ENCODE results near the gene SVOP.

Gene SVOP

DNA sequence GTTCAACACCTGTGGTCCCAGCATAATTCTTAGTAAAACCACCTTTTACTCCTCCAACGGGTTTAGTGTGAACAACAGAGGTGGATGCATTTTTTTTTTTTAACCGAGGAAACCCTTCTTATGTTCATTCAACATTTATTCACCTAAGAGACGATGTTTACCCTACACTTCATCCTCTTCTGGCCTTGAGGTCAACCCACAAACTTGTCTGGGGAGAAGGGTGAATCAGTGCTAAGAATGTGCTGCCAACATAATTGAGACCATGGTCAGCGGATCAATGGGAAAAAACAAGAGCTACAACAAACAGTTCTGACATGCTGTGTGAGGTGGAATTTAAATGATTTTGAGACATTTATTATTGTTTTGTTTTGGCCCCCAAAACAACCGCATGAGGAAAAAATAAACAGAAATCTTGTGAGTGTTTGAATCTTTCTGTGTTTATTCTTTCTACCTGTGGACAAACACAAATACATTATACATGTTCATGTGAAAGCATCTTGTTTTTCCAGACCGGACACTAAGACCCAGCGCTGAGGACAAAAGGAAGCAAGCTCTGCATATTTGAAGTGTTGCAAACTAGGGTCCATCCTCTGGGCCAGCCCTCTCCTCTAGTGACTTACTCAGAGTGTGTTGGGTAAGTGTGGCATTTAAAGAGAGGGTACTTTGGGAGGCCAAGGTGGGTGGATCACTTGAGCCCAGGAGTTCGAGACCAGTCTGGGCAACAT is 26.4 kb upstream of the SVOP start:
- TF ChIP-seq, protein P1, sequence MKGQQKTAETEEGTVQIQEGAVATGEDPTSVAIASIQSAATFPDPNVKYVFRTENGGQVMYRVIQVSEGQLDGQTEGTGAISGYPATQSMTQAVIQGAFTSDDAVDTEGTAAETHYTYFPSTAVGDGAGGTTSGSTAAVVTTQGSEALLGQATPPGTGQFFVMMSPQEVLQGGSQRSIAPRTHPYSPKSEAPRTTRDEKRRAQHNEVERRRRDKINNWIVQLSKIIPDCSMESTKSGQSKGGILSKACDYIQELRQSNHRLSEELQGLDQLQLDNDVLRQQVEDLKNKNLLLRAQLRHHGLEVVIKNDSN (IDR thresholded peaks at IDR 0.05): no peak
- TF ChIP-seq ZBTB7A (IDR thresholded peaks at IDR 0.05; ENCODE audit: low read depth): no peak
- no peak for TF ChIP-seq FOXM1 (IDR thresholded peaks at IDR 0.05; ENCODE audit: borderline replicate concordance, low read depth)
- no peak for TF ChIP-seq YY1 (IDR thresholded peaks at IDR 0.05; ENCODE audit: low read depth)
- no peak for TF ChIP-seq EP300 (IDR thresholded peaks at IDR 0.05; ENCODE audit: borderline replicate concordance)
- TF ChIP-seq, protein P2, sequence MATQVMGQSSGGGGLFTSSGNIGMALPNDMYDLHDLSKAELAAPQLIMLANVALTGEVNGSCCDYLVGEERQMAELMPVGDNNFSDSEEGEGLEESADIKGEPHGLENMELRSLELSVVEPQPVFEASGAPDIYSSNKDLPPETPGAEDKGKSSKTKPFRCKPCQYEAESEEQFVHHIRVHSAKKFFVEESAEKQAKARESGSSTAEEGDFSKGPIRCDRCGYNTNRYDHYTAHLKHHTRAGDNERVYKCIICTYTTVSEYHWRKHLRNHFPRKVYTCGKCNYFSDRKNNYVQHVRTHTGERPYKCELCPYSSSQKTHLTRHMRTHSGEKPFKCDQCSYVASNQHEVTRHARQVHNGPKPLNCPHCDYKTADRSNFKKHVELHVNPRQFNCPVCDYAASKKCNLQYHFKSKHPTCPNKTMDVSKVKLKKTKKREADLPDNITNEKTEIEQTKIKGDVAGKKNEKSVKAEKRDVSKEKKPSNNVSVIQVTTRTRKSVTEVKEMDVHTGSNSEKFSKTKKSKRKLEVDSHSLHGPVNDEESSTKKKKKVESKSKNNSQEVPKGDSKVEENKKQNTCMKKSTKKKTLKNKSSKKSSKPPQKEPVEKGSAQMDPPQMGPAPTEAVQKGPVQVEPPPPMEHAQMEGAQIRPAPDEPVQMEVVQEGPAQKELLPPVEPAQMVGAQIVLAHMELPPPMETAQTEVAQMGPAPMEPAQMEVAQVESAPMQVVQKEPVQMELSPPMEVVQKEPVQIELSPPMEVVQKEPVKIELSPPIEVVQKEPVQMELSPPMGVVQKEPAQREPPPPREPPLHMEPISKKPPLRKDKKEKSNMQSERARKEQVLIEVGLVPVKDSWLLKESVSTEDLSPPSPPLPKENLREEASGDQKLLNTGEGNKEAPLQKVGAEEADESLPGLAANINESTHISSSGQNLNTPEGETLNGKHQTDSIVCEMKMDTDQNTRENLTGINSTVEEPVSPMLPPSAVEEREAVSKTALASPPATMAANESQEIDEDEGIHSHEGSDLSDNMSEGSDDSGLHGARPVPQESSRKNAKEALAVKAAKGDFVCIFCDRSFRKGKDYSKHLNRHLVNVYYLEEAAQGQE (IDR thresholded peaks at IDR 0.05; ENCODE audit: low read depth): no peak
- TF ChIP-seq RAD21 (IDR thresholded peaks at IDR 0.05; ENCODE audit: low read depth): no peak
- TF ChIP-seq, protein P3, sequence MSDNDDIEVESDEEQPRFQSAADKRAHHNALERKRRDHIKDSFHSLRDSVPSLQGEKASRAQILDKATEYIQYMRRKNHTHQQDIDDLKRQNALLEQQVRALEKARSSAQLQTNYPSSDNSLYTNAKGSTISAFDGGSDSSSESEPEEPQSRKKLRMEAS (IDR thresholded peaks at IDR 0.05): no peak
- no peak for TF ChIP-seq EGR1 (IDR thresholded peaks at IDR 0.05)
- TF ChIP-seq CEBPB (IDR thresholded peaks at IDR 0.05): no peak
- no peak for TF ChIP-seq TAF1 (IDR thresholded peaks at IDR 0.05; ENCODE audit: low read depth)
- no peak for TF ChIP-seq TEAD4 (IDR thresholded peaks at IDR 0.05)
- TF ChIP-seq CREB1 (IDR thresholded peaks at IDR 0.05; ENCODE audit: low read depth): no peak
- TF ChIP-seq NFIC (IDR thresholded peaks at IDR 0.05): no peak
- TF ChIP-seq TCF12 (IDR thresholded peaks at IDR 0.05; ENCODE audit: low read depth): no peak

DNA sequence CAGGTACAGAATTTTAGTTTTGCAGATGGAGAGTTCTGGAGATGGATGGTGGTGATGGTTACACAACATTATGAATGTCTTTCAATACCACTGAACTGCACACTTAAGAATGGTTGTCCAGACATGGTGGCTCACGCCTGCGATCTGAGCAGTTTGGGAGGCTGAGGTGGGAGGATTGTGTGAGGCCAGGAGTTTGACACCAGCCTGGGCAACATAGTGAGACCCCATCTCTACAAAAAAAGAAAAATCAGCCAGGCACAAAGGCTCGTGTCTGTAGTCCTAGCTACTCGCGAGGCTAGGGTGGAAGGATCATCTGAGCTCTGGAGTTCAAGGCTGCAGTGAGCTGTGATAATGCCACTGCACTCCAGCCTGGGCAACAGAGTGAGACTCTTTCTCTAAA is 23.4 kb upstream of the SVOP start:
- TF ChIP-seq CREB1 (IDR thresholded peaks at IDR 0.05; ENCODE audit: low read depth) (no peak), EGR1 (IDR thresholded peaks at IDR 0.05) (no peak), TCF12 (IDR thresholded peaks at IDR 0.05; ENCODE audit: low read depth) (no peak), NFIC (IDR thresholded peaks at IDR 0.05) (no peak), RAD21 (IDR thresholded peaks at IDR 0.05; ENCODE audit: low read depth) (no peak), ZBTB7A (IDR thresholded peaks at IDR 0.05; ENCODE audit: low read depth) (no peak), EP300 (IDR thresholded peaks at IDR 0.05; ENCODE audit: borderline replicate concordance) (no peak), YY1 (IDR thresholded peaks at IDR 0.05; ENCODE audit: low read depth) (no peak), TEAD4 (IDR thresholded peaks at IDR 0.05) (no peak), TAF1 (IDR thresholded peaks at IDR 0.05; ENCODE audit: low read depth) (no peak), CEBPB (IDR thresholded peaks at IDR 0.05) (no peak), FOXM1 (IDR thresholded peaks at IDR 0.05; ENCODE audit: borderline replicate concordance, low read depth) (no peak)
- TF ChIP-seq, protein P3 (IDR thresholded peaks at IDR 0.05): no peak
- TF ChIP-seq, protein P1 (IDR thresholded peaks at IDR 0.05): no peak

DNA sequence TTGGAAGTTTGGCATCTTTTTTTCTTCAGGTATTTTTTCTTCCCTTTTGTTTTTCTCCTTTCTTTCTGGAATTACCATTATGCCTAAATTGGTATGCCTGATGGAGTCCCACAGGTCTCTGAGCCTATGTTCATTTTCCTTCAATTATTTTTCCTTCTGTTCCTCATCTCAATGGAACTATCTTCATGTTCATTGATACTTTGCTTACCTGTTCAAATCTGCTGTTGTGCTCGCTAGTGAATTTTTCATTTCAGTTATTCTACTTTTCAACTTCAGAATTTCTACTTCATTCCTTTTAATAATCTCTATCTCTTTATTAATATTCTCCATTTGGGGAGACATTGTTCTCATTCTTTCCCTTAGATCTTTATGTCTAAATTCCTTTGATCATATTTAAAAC is 16.1 kb upstream of the SVOP start:
- no peak for TF ChIP-seq EP300 (IDR thresholded peaks at IDR 0.05; ENCODE audit: borderline replicate concordance)
- TF ChIP-seq ZBTB7A (IDR thresholded peaks at IDR 0.05; ENCODE audit: low read depth): no peak
- no peak for TF ChIP-seq FOXM1 (IDR thresholded peaks at IDR 0.05; ENCODE audit: borderline replicate concordance, low read depth)
- TF ChIP-seq RAD21 (IDR thresholded peaks at IDR 0.05; ENCODE audit: low read depth): no peak
- TF ChIP-seq, protein P1 (IDR thresholded peaks at IDR 0.05): no peak
- TF ChIP-seq, protein P2 (IDR thresholded peaks at IDR 0.05; ENCODE audit: low read depth): no peak
- TF ChIP-seq TCF12 (IDR thresholded peaks at IDR 0.05; ENCODE audit: low read depth): no peak
- TF ChIP-seq TAF1 (IDR thresholded peaks at IDR 0.05; ENCODE audit: low read depth): no peak
- TF ChIP-seq EGR1 (IDR thresholded peaks at IDR 0.05): no peak
- no peak for TF ChIP-seq CREB1 (IDR thresholded peaks at IDR 0.05; ENCODE audit: low read depth)
- TF ChIP-seq YY1 (IDR thresholded peaks at IDR 0.05; ENCODE audit: low read depth): no peak
- TF ChIP-seq TEAD4 (IDR thresholded peaks at IDR 0.05): no peak

DNA sequence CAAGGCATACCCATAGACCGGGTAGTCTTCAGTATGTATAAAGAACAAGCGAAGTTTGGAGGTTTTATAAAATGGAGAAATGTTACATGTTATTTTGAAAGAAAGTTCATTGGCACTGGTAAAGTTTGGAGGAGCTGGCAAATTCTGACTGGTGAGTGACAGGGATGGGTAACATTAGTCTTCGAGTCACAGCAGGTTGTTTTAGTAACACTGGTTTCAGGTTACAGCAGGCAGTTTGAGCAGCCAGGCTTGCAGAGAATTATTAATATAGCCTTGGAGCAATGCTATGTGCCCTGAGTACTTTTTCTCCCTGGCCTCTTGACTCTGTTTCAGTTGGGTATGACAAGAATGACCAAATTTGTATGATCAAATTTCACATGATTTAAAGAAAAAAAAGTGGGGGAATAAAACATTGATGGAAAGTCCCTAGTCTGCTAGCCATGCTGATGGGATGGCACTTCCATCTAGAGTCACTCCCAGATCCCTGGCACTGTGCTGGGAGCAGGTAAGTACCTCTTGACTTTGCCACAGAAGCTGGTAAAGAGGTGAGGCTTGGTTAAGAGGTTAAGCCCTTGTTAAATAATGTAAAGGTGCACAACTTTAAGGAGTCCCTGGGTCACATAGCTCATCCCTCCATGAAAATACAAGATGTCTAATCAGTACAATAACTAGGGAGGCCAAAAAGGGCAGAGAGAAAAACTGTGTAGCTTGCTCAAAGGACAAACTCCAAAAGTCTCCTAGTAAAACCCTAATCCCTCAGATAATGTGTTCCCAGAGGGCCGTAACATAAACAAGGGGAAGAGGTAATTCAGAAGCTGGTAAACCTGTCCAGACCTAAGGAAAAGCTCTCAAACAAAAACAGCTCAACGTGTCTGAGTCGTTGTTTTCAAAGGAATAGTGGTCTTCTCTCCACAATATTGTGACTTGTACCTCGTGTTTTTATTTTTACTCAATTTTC is 12.7 kb upstream of the SVOP start:
- TF ChIP-seq EGR1 (IDR thresholded peaks at IDR 0.05): no peak

All from Ishikawa (cell line).